Measurements from ENCODE around the gene RWDD1. TPM values are rescaled to one million over a fixed set of nuclear protein-coding genes. Genes with fewer than 3 reads are reported as not detected.

The RWDD1 gene
- total and polyA plus RNA-seq, 7 donors = 29.5 to 119 (median 75.0) TPM

DNA sequence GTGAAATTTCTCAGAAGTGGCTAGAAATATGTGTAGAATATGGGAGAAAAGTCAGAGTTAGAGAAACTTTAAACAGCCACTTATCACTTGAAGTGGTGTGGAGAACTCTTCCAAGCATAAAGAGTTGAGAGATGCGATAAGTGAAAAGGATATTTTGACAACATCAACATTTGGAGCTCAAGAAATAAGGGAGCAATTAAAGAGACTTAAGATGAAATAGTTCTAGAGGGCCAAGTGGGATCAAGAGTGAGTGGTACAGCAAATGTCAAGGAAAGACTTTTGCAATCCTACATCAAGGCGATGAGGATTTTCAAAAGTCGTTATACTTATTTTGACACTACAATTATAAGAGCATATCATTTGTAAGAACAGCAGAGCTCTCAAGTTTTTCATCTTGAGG lies 54.6 kb downstream of the RWDD1 start:
- no peaks in the 10 kb centered on the region for H3K27me3 ChIP-seq
- H3K27ac ChIP-seq = no peak overlapping the region
- no peaks in the 10 kb centered on the region for H3K4me1 ChIP-seq
- intact Hi-C loops (cut with DNase I) = no loop called here
- no peaks in the 10 kb centered on the region for H3K9me3 ChIP-seq
- WGBS, 2 donors = 94 to 97% methylated on average over 3 of the region's 3 CpGs
- H3K36me3 ChIP-seq = no peaks in the 10 kb centered on the region
- TF ChIP-seq POLR2A (IDR thresholded peaks at IDR 0.05) (no peak), EP300 (IDR thresholded peaks at IDR 0.05) (no peak), POLR2AphosphoS5 (IDR thresholded peaks at IDR 0.05) (no peak)
- TF ChIP-seq, protein P1, sequence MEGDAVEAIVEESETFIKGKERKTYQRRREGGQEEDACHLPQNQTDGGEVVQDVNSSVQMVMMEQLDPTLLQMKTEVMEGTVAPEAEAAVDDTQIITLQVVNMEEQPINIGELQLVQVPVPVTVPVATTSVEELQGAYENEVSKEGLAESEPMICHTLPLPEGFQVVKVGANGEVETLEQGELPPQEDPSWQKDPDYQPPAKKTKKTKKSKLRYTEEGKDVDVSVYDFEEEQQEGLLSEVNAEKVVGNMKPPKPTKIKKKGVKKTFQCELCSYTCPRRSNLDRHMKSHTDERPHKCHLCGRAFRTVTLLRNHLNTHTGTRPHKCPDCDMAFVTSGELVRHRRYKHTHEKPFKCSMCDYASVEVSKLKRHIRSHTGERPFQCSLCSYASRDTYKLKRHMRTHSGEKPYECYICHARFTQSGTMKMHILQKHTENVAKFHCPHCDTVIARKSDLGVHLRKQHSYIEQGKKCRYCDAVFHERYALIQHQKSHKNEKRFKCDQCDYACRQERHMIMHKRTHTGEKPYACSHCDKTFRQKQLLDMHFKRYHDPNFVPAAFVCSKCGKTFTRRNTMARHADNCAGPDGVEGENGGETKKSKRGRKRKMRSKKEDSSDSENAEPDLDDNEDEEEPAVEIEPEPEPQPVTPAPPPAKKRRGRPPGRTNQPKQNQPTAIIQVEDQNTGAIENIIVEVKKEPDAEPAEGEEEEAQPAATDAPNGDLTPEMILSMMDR (IDR thresholded peaks at IDR 0.05) = no peak
- no peak overlapping the region for H3K4me3 ChIP-seq
- DNase-seq = no peak

DNA sequence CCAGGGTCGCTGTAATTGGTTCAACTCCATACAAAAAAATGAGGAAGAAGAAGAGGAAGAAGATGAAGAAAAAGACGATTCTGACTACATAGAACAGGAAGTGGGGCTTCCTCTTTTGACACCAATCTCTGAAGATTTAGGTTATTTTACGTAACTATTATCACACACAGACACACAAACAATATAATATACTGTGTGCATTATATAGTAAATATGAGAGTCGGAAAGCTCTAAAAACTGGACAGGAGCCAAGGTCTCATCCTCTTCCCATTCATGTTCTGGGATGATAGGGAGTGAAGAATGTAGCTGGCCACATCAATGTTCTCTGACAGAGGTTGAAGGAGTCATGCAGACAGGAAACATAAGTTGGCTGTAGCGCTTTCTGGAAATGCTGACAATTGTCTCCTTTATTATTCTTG lies 58.3 kb downstream of the RWDD1 start:
- 59 to 67% methylated on average over 5 of the region's 5 CpGs for WGBS, 2 donors
- intact Hi-C loops (cut with DNase I) = no loop called here
- no peak overlapping the region for H3K27ac ChIP-seq

DNA sequence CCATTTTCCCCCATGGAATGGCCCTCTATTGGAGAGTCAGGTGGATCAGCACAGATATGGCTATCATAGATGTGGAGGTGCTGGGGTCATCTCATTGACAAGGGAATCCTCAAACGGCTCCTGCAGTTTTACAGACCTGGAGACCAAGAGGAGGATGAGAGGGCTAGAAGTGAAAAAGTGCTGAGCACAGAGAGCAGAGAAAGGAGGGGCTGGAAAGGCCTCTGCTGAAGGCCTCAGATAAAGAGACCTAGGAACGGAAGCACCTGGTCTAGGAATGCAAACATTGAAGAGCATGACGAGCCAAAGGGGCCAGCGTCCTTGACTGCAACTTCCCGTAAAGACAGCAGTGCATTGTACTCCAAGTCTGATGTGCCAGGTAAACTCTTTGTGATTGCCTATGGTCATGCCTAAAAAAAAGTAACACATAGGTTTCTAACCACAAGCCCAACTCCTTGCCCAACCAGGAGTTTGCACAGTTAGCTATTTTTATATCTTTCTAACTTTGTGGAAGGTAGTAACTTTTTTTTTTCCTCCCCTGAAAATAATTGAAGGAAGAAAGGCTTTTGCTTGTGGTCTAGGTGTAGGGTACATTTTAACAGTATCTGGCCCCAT lies 60.2 kb downstream of the RWDD1 start:
- no peak for DNase-seq
- intact Hi-C loops (cut with DNase I) = no loop called here
- WGBS, 2 donors = 41 to 53% methylated on average over 5 of the region's 5 CpGs
- TF ChIP-seq EP300 (IDR thresholded peaks at IDR 0.05) = no peak
- H3K36me3 ChIP-seq = peaks cover 0 to 16% (median 2%) of the 10 kb centered on the region in 4 donors
- no peak overlapping the region for H3K4me3 ChIP-seq
- no peak overlapping the region for H3K27ac ChIP-seq
- no peaks in the 10 kb centered on the region for H3K4me1 ChIP-seq
- H3K9me3 ChIP-seq = no peaks in the 10 kb centered on the region
- H3K27me3 ChIP-seq = no peaks in the 10 kb centered on the region

More for the DNA sequence above, 58.3 kb downstream of the RWDD1 start:
- TF ChIP-seq, protein P1 (IDR thresholded peaks at IDR 0.05) = no peak
- TF ChIP-seq EP300 (IDR thresholded peaks at IDR 0.05) (no peak), POLR2A (IDR thresholded peaks at IDR 0.05) (no peak), POLR2AphosphoS5 (IDR thresholded peaks at IDR 0.05) (no peak)
- Histone ChIP-seq H3K36me3 (peaks cover 0 to 15% (median 2%) of the 10 kb centered on the region in 4 donors), H3K9me3 (no peaks in the 10 kb centered on the region), H3K4me3 (no peak overlapping the region), H3K4me1 (no peaks in the 10 kb centered on the region), H3K27me3 (no peaks in the 10 kb centered on the region)
- DNase-seq = no peak

DNA sequence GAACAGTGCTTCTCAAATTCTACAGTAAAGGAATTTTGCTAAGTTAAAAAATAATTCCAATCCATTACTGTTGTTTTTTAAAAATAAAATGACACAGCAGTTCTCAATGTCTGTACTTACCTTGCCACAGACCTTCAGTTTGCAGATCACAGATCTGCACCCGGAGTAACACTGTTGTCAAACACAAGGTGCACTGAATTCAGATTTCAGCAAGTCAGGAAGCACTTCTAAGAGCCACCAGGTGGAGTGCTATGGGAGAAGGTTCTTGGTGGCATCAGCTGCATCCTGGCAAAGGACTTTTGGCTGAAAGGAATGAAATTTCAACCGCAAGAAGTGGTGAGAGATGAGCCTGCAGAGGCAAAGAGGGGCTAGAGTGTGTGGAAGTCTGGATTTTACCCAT lies 62.4 kb downstream of the RWDD1 start:
- no peaks in the 10 kb centered on the region for H3K4me1 ChIP-seq
- no peaks in the 10 kb centered on the region for H3K9me3 ChIP-seq
- peaks cover 0 to 16% (median 2%) of the 10 kb centered on the region in 4 donors for H3K36me3 ChIP-seq
- WGBS, 2 donors = 75 to 93% methylated on average over 2 of the region's 2 CpGs
- no peaks in the 10 kb centered on the region for H3K27me3 ChIP-seq
- H3K27ac ChIP-seq = no peak overlapping the region
- TF ChIP-seq, protein P1 (IDR thresholded peaks at IDR 0.05) = no peak
- TF ChIP-seq EP300 (IDR thresholded peaks at IDR 0.05) (no peak), POLR2AphosphoS5 (IDR thresholded peaks at IDR 0.05) (no peak), POLR2A (IDR thresholded peaks at IDR 0.05) (no peak)
- no peak overlapping the region for H3K4me3 ChIP-seq
- DNase-seq = no peak
- intact Hi-C loops (cut with DNase I) = no loop called here

Other genes with a start within 250 kb of the RWDD1 start
- 10 to 100 TPM; 17.9 to 29.5 (median 25.6) TPM for gene DSE, start 200.6 kb upstream of the RWDD1 start, total RNA-seq
- 1 to 10 TPM; 2.5 to 7.6 (median 5.4) TPM for gene DSE, start 200.6 kb upstream of the RWDD1 start, polyA plus RNA-seq
- 1 to 10 TPM; 1.3 to 8.6 (median 6.4) TPM for gene CALHM6, start 110.1 kb upstream of the RWDD1 start, total RNA-seq
- 10 to 100 TPM in 2 of 3 donors, 1 to 10 TPM in 1; 9.6 to 32.0 (median 20.1) TPM for gene CALHM6, start 110.1 kb upstream of the RWDD1 start, polyA plus RNA-seq
- gene CALHM5, start 59.9 kb upstream of the RWDD1 start, total RNA-seq = 1 to 10 TPM; 1.5 to 2.5 (median 1.9) TPM
- gene CALHM5, start 59.9 kb upstream of the RWDD1 start, polyA plus RNA-seq = under 1 TPM; 0.23 to 0.60 (median 0.57) TPM
- gene TRAPPC3L, start 25.8 kb upstream of the RWDD1 start, total RNA-seq = not detected
- not detected for gene TRAPPC3L, start 25.8 kb upstream of the RWDD1 start, polyA plus RNA-seq
- not detected for gene CALHM4, start 17.8 kb upstream of the RWDD1 start, total RNA-seq
- not detected for gene CALHM4, start 17.8 kb upstream of the RWDD1 start, polyA plus RNA-seq
- 1 to 10 TPM in 2 of 4 donors, under 1 TPM in 2; under 0.01 to 1.1 (median 0.71) TPM for gene RSPH4A, start 45.0 kb downstream of the RWDD1 start, total RNA-seq
- under 1 TPM in 1 of 3 donors, not detected in 2; 0.19 TPM for gene RSPH4A, start 45.0 kb downstream of the RWDD1 start, polyA plus RNA-seq
- gene ZUP1, start 97.3 kb downstream of the RWDD1 start, total RNA-seq = 10 to 100 TPM in 1 of 4 donors, 1 to 10 TPM in 3; 6.5 to 10.5 (median 8.6) TPM
- gene ZUP1, start 97.3 kb downstream of the RWDD1 start, polyA plus RNA-seq = 1 to 10 TPM; 1.8 to 7.9 (median 7.6) TPM
- gene KPNA5, start 109.7 kb downstream of the RWDD1 start, total RNA-seq = 10 to 100 TPM; 13.0 to 22.4 (median 15.1) TPM
- gene KPNA5, start 109.7 kb downstream of the RWDD1 start, polyA plus RNA-seq = 1 to 10 TPM in 2 of 3 donors, under 1 TPM in 1; 0.60 to 2.6 (median 1.2) TPM
- 1 to 10 TPM; 2.2 to 4.6 (median 3.0) TPM for gene FAM162B, start 194.2 kb downstream of the RWDD1 start, total RNA-seq
- 1 to 10 TPM in 1 of 3 donors, under 1 TPM in 2; 0.60 to 1.2 (median 0.69) TPM for gene FAM162B, start 194.2 kb downstream of the RWDD1 start, polyA plus RNA-seq